HEK293T (cell line): ENCODE data around the gene TNFSF4.
A peak's percentile ranks its signal among the peaks of the same experiment; 100 is the strongest.

Experiments
- CTCF ChIA-PET: fragments of 350-600 bp; formaldehyde crosslinking; extraction: SDS; loops from one replicate; lab custom pipeline; 2021; ENCODE audit warnings: antibody characterized with exemption, inconsistent platforms; lab: Yijun Ruan, JAX
- POLR2A ChIA-PET: fragments of 350-600 bp; formaldehyde crosslinking; extraction: SDS; loops from one replicate; lab custom pipeline; 2020; ENCODE audit warnings: antibody characterized with exemption, inconsistent platforms; lab: Yijun Ruan, JAX
- DNase-seq: peaks from one replicate; pipeline ENCODE4 v3.0.0; 2012; ENCODE audit warnings: mixed read lengths; ENCODE audit errors: extremely low spot score
- ARNT ChIP-seq: fragments of 450-650 bp; IDR thresholded peaks from 2 replicates; pipeline ENCODE4 v1.6.1; 2017; ENCODE audit warnings: mild to moderate bottlenecking
- BHLHE40 ChIP-seq: fragments of 450-650 bp; IDR thresholded peaks from 2 replicates; pipeline ENCODE4 v1.6.1; 2016; ENCODE audit warnings: mild to moderate bottlenecking, moderate library complexity, borderline replicate concordance
- CTBP1 ChIP-seq: fragments of 450-650 bp; IDR thresholded peaks from 2 replicates; pipeline ENCODE4 v1.6.1; 2016; ENCODE audit warnings: borderline replicate concordance
- ELF4 ChIP-seq: fragments of 450-650 bp; IDR thresholded peaks from 2 replicates; pipeline ENCODE4 v1.6.1; 2017; ENCODE audit warnings: antibody characterized with exemption
- FOXA1 ChIP-seq: fragments of 450-650 bp; IDR thresholded peaks from 2 replicates; pipeline ENCODE4 v1.6.1; 2016; ENCODE audit warnings: mild to moderate bottlenecking
- FOXK2 ChIP-seq: fragments of 450-650 bp; IDR thresholded peaks from 2 replicates; pipeline ENCODE4 v1.6.1; 2016; ENCODE audit warnings: mild to moderate bottlenecking
- FOXM1 ChIP-seq: fragments of 450-650 bp; IDR thresholded peaks from 2 replicates; pipeline ENCODE4 v1.6.1; 2017; ENCODE audit warnings: mild to moderate bottlenecking, borderline replicate concordance
- HDGF ChIP-seq: fragments of 450-650 bp; IDR thresholded peaks from 2 replicates; pipeline ENCODE4 v1.6.1; 2017; ENCODE audit warnings: antibody characterized with exemption, borderline replicate concordance
- L3MBTL2 ChIP-seq: fragments of 450-650 bp; conservative IDR thresholded peaks from 2 replicates; pipeline ENCODE4 v1.6.1; 2016; ENCODE audit warnings: mild to moderate bottlenecking
- LEF1 ChIP-seq: fragments of 450-650 bp; IDR thresholded peaks from 2 replicates; pipeline ENCODE4 v1.6.1; 2017; ENCODE audit warnings: mild to moderate bottlenecking, borderline replicate concordance
- NFRKB ChIP-seq: fragments of 450-650 bp; IDR thresholded peaks from 2 replicates; pipeline ENCODE4 v1.6.1; 2016; ENCODE audit warnings: mild to moderate bottlenecking, moderate library complexity
- SP1 ChIP-seq: fragments of 450-650 bp; IDR thresholded peaks from 2 replicates; pipeline ENCODE4 v1.6.1; 2017
- SUZ12 ChIP-seq: fragments of 450-650 bp; IDR thresholded peaks from 2 replicates; pipeline ENCODE4 v1.6.1; 2016; ENCODE audit warnings: mild to moderate bottlenecking
- TARDBP ChIP-seq: fragments of 450-650 bp; IDR thresholded peaks from 2 replicates; pipeline ENCODE4 v1.6.1; 2016
- ZNF384 ChIP-seq: fragments of 450-650 bp; IDR thresholded peaks from 2 replicates; pipeline ENCODE4 v1.6.1; 2016
- TF ChIP-seq, protein P1 (sequence below): fragments of 450-650 bp; IDR thresholded peaks from 2 replicates; pipeline ENCODE4 v1.6.1; 2016

Gene TNFSF4

GRCh38 chr1:173202424-173203145 lies 4.5 kb downstream of the TNFSF4 start:
- no peak for TF ChIP-seq CTBP1
- DNase-seq, result peak; percentile 20
- POLR2A ChIA-PET, result no interaction called here
- CTCF ChIA-PET, result interaction anchor here (0.6 to 1.8 kb wide), 6 partner anchors 374 to 461 kb away, joined by 3 to 12 read pairs (median 4); no protein-coding TSS in a partner anchor

DNA sequence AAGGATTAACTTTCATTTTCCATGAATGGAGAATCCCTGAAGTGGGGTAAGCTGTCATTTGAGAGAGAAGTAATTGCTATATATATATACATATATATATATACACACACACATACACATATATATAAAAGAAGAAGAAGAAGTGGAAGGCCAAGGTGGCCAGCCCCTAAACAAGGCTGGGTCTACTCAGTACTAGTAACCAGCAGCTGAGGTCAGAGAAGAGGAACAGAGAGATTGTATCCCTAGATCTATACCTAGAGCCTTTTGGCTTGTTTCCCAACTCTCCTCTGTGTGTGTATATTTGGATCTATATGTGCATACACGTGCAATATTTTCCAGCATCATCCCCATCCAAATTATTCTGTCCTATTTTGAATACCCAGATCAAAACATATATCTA lies 5.2 kb downstream of the TNFSF4 start:
- CTCF ChIA-PET, result interaction anchor here (0.6 to 1.8 kb wide), 5 partner anchors 373 to 461 kb away, joined by 3 to 12 read pairs (median 5); no protein-coding TSS in a partner anchor

DNA sequence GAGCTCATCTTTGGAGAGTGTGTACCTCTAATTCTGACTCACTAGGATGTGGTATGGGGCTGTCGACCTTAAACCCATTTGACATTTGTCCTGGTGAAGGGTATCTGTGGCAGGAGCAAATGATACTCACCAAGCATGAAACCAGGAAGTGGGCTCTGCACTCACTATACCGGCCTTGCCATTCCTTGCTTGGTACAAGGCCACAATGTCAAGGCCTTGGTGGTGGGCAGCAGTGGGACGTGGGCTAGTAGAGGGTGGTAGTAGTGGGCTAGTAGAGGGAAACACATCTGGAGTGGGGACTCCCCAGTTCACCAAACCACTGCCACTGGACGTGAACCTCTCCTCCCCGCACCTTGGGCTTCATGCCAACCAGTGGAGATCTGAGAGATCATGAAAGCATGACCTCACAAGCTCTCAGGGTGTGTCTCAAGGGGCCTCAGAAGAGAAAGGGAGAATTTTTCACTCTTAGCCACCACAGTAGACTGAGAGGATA lies 11.5 kb downstream of the TNFSF4 start:
- no peak for TF ChIP-seq SP1
- no peak for TF ChIP-seq FOXA1
- no peak for TF ChIP-seq ZNF384
- TF ChIP-seq BHLHE40, result no peak
- TF ChIP-seq FOXM1, result no peak
- no peak for TF ChIP-seq HDGF
- no peak for TF ChIP-seq ARNT
- no peak for TF ChIP-seq FOXK2
- TF ChIP-seq, protein P1, sequence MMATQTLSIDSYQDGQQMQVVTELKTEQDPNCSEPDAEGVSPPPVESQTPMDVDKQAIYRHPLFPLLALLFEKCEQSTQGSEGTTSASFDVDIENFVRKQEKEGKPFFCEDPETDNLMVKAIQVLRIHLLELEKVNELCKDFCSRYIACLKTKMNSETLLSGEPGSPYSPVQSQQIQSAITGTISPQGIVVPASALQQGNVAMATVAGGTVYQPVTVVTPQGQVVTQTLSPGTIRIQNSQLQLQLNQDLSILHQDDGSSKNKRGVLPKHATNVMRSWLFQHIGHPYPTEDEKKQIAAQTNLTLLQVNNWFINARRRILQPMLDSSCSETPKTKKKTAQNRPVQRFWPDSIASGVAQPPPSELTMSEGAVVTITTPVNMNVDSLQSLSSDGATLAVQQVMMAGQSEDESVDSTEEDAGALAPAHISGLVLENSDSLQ, result no peak
- TF ChIP-seq LEF1, result no peak
- no peak for TF ChIP-seq SUZ12
- TF ChIP-seq ELF4, result no peak
- TF ChIP-seq L3MBTL2, result no peak
- TF ChIP-seq NFRKB, result no peak
- TF ChIP-seq CTBP1, result no peak
- TF ChIP-seq TARDBP, result no peak
- ChIA-PET CTCF (no interaction called here), POLR2A (no interaction called here)
- DNase-seq, result no peak

More for the DNA sequence above, 5.2 kb downstream of the TNFSF4 start:
- no peak for DNase-seq
- POLR2A ChIA-PET, result no interaction called here
- TF ChIP-seq ARNT (no peak), L3MBTL2 (no peak), FOXM1 (no peak), LEF1 (no peak), ELF4 (no peak), BHLHE40 (no peak), HDGF (no peak), SP1 (no peak), FOXA1 (no peak), FOXK2 (no peak), ZNF384 (no peak), NFRKB (no peak), TARDBP (no peak)
- TF ChIP-seq, protein P1, result no peak

DNA sequence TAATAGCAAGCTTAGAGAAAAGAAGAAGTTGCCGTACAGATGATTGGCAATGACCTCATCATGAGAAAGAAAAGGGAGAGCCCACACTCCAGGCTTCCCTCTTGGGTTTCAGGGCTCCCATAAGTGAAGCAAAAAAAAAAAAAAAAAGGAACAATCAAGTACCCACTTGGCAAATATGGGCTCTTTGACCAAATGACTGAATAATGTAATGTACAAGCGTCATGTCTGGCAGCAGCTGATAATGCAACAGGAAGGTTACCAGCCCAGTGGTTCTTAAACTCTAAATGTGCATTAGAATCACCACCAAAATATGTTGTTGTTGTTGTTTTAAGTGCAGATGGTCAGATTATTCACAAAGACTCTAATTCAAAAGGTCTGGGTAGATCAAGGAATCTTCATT lies 13.5 kb downstream of the TNFSF4 start:
- no peak for DNase-seq
- CTCF ChIA-PET, result no interaction called here
- POLR2A ChIA-PET, result no interaction called here
- TF ChIP-seq SUZ12 (no peak), CTBP1 (no peak), HDGF (no peak), FOXM1 (no peak), L3MBTL2 (no peak), NFRKB (no peak), FOXA1 (no peak), FOXK2 (no peak), LEF1 (no peak)
- TF ChIP-seq, protein P1, result no peak

DNA sequence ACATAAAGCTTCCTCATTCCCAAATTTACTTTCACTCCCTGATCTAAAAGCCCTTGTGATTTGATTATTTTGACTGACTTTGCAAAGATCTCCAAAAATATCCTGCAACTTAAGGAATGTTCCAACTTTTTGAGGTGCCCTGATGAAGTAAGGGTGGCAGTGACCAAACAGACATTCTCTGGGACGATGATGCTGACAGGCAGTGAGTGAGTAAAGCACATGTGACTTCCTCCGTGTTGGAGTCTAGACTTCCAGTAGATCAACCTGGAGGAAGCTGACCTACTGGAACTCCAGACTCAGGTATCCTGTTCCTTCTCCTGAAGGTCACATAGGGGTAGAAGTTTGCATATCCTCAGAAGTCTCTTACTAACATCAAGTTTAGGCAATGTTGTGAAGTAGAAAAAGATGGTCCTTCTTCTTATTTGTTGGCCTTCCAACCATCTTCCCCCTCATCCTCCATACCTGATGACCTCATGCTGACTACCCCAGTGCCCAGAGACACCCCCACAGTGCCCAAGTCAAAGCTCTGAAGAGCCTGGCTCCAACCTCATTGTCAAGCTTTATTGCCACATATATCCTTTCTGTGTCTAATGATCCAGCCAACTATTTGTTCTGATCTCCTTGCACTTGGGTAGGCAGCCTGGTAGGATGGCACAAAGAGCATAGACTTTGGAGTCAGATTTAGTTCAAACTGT lies 16.0 kb downstream of the TNFSF4 start:
- DNase-seq, result no peak
- CTCF ChIA-PET, result interaction anchor here (0.5 kb wide), 1 partner anchor 246 kb away, joined by 3 read pairs; no protein-coding TSS in a partner anchor
- POLR2A ChIA-PET, result no interaction called here
- no peak for TF ChIP-seq FOXM1
- no peak for TF ChIP-seq HDGF
- no peak for TF ChIP-seq ARNT
